HL-60/S4 treated with retinoic acid at 250 ng/mL for 4 days and 3 days (cell line): Measurements from ENCODE around the gene FANCD2.
"Not testable (repeated sequence)": the region's sequence is repeated elsewhere in the genome, so short reads cannot be mapped to it uniquely, and the experiment has no call there.

Experiments used
- in situ Hi-C: fragments of 300-500 bp; cut with MboI; formaldehyde crosslinking; loops from 2 replicates; pipeline ENCODE4 v1.7.0; 2022; ENCODE audit warnings: low sequenced_read_pairs

FANCD2 gene

DNA sequence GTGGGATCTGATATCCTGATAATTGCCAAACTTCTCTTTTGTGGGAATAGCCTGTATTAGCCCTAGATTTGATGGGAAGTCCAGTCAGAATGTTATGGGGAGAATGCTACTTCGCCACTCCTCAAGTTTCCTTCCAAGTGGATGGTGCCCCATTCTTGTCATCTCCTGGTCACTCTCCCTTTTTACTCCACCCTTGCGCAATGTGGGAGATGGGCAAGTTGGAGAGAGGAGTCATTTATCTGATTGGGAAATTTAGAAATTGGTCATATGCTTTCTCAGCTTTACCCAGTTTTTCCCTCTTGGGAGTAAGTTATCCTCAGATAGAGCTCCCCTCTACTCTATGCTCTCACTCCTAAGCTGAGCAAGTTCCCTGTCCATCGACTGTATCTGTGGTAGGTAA lies 67.4 kb downstream of the FANCD2 start:
- in situ Hi-C loops, result no loop called here

DNA sequence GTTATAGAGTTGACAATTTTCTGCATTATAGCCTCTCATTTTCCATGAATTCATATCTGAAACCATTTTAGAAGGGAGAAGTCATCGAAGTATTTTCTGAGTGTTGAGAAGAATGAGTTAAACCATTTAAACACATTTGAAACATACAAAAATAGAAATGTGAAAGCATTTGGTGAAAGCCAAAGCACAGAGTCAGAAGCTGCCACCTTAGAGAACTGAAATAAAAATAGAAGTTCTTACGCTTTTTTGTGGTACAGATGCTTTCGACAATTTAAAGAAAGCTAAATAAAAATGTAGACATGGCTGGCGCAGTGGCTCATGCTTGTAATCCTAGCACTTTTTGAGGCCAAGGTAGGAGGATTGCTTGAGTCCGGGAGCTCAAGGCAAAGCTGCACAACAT lies 72.8 kb downstream of the FANCD2 start:
- in situ Hi-C loops, result no loop called here

DNA sequence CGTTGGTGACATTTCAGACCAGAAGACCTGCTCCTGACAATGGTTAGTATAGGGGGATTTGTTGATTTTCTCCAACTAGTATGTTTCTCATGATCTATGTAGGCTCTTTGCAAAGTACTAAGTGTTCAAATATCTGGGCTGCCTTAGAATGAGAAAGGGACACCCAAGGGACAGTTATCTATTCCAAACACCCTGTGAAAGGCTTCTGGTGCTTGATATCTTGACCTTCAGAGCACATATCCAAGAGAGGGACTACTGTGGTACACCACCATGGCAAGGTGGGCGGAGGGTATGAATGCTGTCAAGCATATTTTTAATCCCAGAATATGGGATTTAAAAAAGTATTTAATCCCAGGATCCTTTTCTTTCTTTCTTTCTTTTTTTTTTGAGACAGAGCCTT lies 80.7 kb downstream of the FANCD2 start:
- in situ Hi-C loops, result no loop called here

DNA sequence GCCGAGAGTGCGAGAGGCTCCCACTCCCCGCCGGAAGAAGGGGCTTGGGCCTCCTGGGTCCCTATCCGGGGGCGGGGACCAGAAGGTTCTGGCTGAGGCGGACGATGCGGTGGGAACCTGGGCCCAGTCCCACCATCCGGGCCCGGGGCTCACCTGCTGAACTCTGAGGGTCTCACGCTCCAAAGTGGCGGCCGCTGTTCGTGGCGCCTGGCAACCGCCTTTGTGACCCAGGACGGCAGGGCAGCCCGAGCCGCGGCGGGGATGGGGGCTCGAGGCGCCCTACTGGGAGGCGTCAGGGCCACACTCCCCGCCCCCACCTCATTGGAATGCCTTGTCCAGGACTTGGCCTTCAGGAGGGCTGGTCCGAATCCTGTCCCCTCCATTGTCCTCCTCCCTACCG lies 81.9 kb downstream of the FANCD2 start, which contains the start of gene FANCD2OS:
Gene FANCD2OS, minus strand, starts transcription at position 165 of the 400 bp plus-strand sequence. CDS start 3,481 bp downstream, outside the sequence.
- in situ Hi-C loops, result no loop called here

DNA sequence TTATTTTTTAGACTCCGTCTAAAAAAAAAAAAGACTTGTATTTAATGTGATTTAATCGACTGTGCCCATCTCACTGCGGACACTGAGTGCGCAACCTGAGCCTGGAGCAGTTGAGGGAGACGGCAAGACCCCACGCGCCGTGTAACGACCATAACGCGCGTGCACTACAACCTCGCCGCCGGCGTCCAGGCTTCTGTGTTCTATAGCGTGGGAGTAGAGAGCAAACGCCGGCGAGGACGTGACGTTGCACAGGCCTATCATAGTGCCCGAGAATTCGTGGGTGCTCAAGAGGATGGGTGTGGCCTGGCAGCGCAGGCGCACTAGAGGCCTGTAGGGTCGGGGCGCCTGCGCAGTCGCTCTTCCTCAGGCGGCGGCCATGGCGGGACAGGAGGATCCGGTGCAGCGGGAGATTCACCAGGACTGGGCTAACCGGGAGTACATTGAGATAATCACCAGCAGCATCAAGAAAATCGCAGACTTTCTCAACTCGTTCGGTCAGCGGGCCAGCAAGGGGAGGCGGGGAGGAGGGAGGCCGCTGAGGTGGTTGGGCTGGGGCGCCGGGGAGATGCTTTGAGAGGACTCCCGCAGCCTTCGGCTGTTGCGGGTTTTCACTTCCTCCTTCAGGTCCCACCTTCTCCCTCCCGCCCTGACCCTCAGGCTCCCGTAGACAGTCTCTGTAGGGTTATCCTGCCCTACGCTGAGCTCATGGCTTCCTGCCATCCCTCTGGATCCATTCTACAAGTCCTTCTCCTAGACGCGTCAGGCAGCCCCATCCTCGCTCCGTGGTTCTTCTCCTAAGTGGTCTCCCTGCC lies 89.3 kb downstream of the FANCD2 start, which contains the start of gene BRK1:
Gene BRK1, plus strand, starts transcription at position 350 of the 812 bp plus-strand sequence. Its CDS starts 27 bp downstream, at position 377.
- in situ Hi-C loops, result no loop called here

DNA sequence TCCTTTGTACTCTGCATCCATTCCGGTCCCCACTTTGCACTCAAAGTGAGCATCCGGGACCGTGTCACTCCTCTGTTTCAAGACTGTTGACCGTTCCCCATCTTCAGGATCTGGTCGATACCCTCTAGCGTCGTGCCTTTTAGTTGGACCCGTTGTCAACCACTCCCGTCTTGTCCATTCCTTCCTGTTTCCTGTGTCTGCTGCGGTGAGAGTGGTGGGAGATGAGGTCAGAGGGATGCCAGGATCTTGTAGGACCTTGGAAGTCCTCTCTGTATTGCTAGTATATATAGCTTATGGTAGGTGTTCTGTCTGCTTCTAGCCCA lies 89.9 kb downstream of the FANCD2 start:
- in situ Hi-C loops, result no loop called here

DNA sequence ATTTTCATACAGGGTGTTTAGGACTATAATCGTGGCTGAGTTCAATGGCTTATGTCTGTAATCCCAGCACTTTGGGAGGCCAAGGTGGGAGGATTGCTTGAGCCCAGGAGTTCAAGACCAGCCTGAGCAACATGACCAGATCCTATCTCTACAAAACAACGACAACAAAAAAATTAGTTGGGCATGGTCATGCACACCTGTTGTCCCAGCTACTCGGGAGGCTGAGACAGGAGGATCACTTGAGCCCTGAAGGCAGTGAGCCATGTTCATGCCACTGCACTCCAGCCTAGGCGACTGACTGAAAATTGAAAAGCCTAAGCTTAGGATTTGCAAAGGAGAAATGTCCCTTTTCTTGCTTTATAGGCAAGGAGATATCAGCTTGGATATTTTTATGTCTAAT lies 90.7 kb downstream of the FANCD2 start:
- in situ Hi-C loops, result no loop called here

DNA sequence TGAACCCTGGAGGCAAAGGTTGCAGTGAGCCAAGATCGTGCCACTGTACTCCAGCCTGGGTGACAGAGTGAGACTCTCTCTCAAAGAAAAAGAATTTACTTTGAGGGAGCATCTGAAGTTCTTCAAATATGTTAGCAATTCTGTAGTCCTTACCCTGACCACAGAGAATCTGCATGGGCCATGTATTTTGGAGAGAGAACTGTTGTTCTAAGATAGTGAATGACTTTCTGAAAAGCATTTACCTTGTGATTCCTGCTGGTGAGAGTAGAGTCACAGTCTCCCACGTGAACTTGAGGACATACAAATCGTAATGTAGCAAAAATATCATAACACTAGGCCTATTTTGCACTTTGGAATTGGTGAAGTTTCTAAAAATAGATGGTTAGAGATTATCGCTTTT lies 93.1 kb downstream of the FANCD2 start:
- in situ Hi-C loops, result no loop called here

DNA sequence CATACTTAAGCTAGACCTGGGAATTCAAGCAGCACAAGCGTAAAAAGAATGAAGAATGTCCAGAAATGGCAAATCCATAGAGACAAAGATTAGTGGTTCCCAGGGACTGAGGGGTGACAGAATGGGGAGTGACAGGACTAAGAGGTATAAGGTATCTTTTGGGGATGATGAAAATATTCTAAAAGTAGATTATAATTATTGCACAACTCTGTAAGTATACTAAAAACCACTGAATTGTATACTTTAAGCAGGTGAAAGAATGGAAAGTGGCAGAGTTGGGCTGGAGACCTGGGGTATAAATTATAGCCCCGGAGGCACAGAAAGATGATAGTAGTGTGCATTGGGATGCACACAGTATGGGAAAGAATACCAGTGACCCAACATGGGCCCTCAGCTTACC lies 94.8 kb downstream of the FANCD2 start:
- in situ Hi-C loops, result no loop called here

DNA sequence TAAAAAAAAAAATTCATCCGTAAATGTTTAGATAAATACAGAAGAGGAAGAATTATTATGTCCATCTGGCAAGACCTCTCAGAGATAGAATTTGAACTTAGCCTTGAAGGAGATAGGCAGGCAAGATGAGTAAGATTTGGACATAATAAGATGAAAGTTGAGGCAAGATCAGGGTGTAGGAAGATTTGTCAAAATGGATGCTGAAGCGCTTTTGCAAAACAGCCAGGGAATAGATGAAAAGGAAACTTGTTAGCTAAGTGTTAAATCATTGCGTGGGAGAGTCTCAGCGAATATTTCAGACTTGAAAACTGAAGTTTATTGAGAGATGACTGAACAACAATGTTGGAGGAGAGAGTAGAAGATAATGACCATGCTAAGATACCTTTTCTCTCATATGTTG lies 96.5 kb downstream of the FANCD2 start:
- in situ Hi-C loops, result no loop called here

DNA sequence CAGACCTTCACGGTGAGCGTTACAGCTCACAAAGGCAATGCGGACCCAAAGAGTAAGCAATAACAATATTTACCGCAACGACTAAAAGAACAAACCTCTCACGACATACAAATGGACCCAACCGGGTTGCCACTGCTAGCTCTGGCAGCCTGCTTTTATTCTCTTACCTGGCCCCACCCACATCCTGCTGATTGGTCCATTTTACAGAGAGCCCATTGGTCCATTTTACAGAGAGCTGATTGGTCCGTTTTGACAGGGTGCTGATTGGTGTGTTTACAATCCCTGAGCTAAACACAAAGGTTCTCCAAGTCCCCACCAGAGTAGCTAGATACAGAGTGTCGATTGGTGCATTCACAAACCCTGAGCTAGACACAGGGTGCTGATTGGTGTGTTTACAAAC lies 109.6 kb downstream of the FANCD2 start:
- in situ Hi-C loops, result not testable (repeated sequence)

DNA sequence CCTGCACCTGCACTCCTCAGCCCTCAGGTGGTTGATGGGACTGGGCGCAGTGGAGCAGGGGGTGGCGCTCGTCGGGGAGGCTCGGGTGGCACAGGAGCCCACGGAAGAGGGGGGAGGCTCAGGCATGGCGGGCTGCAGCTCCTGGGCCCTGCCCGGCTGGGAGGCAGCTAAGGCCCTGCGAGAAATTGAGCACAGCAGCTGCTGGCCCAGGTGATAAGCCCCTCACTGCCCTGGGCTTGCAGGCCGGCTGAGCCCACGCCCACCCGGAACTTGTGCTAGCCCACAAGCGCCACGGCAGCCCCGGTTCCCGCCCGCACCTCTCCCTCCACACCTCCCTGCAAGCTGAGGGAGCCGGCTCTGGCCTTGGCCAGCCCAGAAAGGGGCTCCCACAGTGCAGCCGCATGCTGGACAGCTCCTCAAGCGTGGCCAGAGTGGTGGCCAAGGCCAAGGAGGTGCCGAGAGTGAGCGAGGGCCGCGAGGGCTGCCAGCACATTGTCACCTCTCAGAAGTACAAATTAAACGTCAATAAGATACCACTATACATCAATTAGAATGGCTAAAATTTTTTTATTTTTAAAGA lies 110.3 kb downstream of the FANCD2 start:
- in situ Hi-C loops, result no loop called here

DNA sequence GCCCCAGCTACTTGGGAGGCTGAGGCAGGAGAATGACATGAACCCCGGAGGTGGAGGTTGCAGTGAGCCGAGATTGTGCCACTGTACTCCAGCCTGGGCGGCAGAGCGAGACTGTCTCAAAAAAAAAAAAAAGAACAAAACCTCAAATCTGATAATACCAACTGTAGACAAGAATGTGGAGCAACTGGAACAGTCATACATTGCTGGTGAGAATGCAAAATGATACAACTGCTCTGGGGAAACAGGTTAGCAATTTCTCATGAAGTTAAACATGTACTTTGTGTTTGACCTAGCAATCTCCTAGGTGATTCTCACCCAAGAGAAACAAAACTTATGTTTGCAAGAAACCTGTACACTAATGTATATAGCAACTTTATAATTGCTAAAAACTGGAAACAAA lies 110.9 kb downstream of the FANCD2 start:
- in situ Hi-C loops, result no loop called here

DNA sequence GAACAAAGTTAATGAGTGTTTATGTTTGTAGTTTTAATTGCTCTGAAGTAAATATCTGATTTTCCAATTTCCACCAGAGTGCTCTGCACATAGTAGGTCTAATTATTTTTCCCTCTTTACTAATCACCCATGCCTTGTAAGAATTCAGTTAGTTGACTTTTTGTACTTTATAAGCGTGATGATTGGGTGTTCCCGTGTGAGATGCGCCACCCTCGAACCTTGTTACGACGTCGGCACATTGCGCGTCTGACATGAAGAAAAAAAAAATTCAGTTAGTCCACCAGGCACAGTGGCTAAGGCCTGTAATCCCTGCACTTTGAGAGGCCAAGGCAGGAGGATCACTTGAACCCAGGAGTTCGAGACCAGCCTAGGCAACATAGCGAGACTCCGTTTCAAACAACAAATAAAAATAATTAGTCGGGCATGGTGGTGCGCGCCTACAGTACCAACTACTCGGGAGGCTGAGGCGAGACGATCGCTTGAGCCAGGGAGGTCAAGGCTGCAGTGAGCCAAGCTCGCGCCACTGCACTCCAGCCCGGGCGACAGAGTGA lies 114.8 kb downstream of the FANCD2 start:
- in situ Hi-C loops, result no loop called here

DNA sequence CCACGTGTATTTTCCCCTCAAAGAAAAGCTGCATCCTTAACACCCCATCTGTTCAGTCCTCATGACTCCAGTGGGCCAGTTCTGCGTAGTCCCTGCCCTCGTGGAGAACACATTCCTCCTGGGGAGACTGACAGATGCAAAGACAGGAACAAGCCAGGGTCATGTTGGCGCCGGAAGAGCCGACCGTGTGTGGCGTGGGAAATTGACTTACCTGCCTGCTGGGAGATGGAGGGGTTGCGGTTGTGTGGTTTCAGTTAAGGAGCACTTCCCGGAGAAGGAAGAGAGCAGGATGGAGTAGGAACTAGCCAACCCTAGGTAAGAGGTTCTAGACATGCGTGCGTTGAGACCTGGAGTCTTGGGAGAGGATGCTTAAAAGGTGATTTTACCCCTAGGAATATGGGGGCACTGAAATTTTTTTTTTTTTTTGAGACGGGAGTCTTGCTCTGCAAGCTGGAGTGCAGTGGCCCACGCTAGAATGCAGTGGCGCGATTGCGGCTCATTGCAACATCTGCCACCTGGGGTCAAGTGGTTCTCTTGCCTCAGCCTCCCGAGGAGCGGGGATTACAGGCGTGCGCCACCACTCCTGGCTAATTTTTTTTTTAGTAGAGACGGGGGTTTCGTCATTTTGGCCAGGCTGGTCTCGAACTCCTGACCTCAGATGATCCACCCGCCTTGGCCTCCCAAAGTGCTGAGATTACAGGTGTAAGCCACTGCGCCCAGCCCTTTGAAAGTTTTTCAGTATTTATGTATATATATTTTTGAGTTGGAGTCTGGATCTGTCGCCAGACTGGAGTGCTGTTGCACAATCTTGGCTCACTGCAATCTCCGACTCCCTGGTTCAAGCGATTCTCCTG lies 116.7 kb downstream of the FANCD2 start:
- in situ Hi-C loops, result no loop called here

DNA sequence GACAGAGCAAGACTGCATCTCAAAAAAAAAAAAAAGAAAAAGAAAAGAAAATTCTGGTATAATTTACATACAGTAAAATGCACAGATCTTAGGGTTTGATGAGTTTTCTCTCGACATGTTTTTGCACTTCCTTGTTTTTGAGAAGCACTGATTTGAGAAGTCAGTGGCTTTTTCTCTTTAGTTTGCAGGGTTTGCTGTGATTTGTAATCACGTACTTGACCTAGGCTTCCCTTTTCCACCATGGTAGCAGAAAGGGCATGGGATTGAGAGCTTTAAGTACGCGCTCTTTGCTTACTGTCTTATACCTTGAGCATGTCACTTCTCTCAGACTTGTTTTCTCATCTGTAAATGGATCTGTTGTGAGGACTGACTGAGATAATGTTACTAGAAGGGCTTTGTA lies 119.4 kb downstream of the FANCD2 start:
- in situ Hi-C loops, result no loop called here

DNA sequence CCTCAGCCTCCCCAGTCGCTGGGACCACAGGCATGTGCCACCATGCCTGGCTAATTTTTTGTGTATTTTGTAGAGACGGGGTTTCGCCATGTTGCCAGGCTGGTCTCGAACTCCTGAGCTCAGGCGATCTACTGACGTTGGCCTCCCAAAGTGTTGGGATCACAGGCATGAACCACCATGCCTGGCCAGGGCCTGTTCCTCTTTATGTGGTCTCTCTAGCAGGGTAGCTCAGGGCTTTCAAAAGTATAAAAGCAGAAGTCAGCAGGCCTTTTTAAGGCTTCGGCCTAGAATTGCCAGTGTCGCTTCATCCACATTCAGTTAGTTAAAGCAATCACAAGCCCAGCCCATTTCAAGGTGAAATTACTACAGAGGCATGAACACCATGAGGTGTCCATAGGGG lies 123.0 kb downstream of the FANCD2 start:
- in situ Hi-C loops, result no loop called here

DNA sequence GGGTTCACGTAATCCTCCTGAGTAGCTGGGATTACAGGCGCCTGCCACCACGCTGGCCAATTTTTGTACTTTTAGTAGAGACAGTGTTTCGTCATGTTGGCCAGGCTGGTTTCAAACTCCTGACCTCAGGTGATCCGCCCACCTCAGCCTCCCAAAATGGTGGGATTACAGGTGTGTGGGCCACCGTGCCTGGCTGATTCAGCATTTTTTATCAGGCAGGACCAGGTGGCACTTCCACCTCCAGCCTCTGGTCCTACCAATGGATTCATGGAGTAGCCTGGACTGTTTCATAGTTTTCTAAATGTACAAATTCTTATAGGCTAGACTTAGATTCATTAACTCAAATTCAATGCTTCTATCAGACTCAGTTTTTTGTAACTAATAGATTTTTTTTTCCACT lies 124.8 kb downstream of the FANCD2 start:
- in situ Hi-C loops, result no loop called here
